T-helper 1 cell treated with Interleukin-12 subunit alpha and Interleukin-12 subunit beta and Interleukin-4 antibody, amounts not matched to agents 30 μg/mL and 1 μg/mL, for 36 hours (primary cell): ENCODE results near the gene COL27A1.

Source experiments
- H3K27ac Mint-ChIP-seq: one replicate; pipeline ENCODE4 v1.8.0; 2021; ENCODE audit warnings: mild to moderate bottlenecking, mixed read lengths
- H3K27me3 Mint-ChIP-seq: one replicate; pipeline ENCODE4 v1.8.0; 2021; ENCODE audit warnings: low read depth, mixed read lengths
- H3K36me3 Mint-ChIP-seq: one replicate; pipeline ENCODE4 v1.8.0; 2021; ENCODE audit warnings: low read depth, mixed read lengths
- H3K4me1 Mint-ChIP-seq: one replicate; pipeline ENCODE4 v1.8.0; 2021; ENCODE audit warnings: low read depth, mixed read lengths
- H3K4me3 Mint-ChIP-seq: one replicate; pipeline ENCODE4 v1.8.0; 2021; ENCODE audit warnings: mild to moderate bottlenecking, moderate library complexity, mixed read lengths
- H3K9me3 Mint-ChIP-seq: one replicate; pipeline ENCODE4 v1.8.0; 2021; ENCODE audit warnings: mixed read lengths

COL27A1 gene

DNA sequence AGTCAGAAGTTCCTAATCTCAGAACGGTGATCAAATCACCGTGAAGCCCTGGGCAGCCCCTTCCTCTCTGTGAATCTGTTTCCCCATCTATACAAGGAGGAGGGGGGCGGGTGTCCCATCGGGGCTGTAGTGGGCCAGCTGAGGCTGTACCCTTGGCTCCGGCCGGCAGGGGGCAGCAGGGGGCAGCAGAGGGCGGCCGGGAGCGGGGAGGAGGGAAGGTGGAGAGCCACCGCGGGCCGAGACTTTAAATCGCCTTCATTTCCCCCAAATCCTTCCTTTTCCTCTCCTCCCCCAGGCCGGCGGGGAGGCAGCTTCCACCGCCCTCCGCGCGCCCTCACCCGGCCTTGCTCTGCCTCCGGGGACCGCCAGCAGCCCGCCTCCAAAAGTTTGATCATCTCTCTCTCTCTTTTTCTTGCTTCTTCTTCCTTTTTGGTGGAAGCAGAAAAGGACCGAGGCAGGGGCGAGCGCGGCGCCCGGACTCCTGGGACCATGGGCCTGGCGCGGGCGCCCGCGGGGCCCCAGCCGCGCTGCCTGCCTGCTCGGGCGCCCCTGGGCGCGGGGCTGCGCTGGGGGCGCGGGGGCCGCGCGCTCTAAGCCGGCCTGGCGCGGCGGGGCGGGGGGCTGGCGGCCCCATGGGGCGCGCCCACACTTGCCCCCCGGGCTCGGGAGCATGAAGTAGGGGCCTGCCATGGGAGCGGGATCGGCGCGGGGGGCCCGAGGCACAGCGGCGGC is at the start of gene COL27A1:
Gene COL27A1, plus strand, starts transcription at position 275 of the 732 bp plus-strand sequence. Its CDS starts 414 bp downstream, at position 689.
- Mint-ChIP-seq H3K4me1 (peaks cover 14% of the 10 kb centered on the region), H3K27me3 (peaks cover 50% of the 10 kb centered on the region), H3K9me3 (no peaks in the 10 kb centered on the region), H3K4me3 (peak within 1 kb of the TSS; percentile 92), H3K27ac (peak within 1 kb of the TSS; percentile 71), H3K36me3 (peaks cover 2% of the 10 kb centered on the region)

DNA sequence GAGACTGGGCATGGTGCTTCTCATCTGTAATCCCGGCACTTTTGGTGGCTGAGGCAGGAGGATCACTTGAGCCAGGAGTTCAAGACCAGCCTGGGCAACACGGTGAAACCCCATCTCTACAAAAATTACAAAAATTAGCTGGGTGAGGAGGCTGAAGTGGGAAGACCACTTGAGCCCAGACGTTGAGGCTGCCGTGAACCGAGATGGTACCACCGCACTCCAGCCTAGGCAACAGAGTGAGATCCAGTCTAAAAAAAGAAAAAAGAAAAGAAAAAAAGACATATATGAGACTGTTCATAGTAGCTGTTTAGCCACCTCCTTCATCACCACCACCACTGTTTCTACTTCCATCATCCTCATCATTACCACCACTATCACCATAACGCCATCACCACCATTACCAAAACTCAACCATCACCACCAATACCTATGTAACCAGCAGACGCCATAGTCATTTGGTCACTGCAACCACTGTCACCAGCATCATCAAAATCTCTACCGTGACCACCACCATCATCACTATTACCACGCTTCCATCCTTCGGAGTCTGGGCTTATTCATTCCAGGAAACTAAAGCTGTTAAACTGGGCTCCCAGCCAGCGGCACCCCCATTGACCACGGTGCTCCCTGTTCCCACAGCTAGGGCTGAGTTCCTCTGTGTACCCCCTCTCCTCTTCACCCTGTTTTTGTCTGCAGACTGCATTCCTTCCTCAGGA is 47.9 kb upstream of the COL27A1 start:
- Mint-ChIP-seq H3K4me1 (no peaks in the 10 kb centered on the region), H3K27me3 (peaks cover 34% of the 10 kb centered on the region), H3K4me3 (no peak overlapping the region), H3K9me3 (no peaks in the 10 kb centered on the region), H3K36me3 (no peaks in the 10 kb centered on the region), H3K27ac (no peak overlapping the region)

DNA sequence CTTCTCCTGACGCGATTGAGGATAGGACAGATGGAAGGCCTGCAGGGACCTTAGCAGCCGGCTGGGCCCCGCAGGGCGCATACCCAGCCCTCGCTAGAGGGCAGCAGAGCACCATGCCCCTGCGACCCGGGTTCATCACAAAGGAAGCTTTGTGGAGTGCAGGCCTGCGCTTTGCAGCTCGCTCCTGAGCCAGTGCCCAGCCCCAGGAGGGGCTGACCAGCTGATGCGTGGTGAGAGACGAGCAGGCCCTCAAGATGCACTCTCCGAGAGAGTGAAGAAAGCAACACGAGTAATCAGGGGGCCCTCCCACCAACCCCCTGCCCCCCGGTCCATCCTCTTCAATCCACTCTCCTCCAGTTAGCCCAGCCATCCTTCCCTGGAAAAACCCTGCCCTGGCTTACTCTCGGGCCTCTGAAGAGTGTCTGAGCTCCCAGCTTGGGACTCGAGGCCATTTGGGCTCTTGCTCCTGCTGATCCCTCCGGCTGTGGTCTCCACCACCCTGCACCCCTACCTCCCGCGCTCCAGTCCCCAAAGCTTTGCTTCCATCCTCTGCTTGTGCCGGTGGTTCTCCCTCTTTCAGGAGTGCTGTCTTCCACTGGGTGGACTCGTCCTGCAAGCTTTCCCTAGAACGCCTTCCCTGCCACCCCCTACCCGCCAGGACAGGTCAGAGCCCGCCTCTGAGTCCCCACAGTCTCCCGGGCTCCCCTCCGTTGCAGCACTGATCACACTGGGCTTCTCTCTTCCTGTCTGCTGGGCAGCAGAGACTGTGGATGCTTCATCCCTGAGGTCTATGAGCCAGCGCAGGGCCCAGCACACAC is 47.1 kb upstream of the COL27A1 start:
- Mint-ChIP-seq H3K4me3 (no peak overlapping the region), H3K9me3 (no peaks in the 10 kb centered on the region), H3K4me1 (no peaks in the 10 kb centered on the region), H3K36me3 (no peaks in the 10 kb centered on the region), H3K27ac (no peak overlapping the region), H3K27me3 (peaks cover 41% of the 10 kb centered on the region)

DNA sequence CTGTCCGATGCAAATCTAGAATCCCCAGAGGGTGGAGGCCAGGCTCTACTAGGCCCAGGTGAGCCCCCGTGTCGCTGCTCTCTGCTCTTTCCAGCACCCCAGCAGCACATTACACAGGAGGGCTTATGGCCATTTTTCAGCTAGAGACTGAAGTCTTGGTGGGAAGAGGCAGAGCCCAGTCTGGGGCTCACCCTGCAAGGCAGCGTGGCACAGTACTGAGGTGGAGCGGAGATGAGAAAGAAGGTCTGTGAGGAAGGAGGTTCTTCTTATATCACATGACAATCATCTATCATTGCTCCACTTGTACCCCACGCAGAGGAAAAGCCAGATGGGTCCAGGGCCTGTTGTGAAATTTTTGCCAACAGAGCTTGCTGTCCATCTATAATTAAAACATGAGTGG is 46.2 kb upstream of the COL27A1 start:
- H3K4me3 Mint-ChIP-seq: no peak overlapping the region
- no peak overlapping the region for H3K27ac Mint-ChIP-seq
- no peaks in the 10 kb centered on the region for H3K9me3 Mint-ChIP-seq
- H3K4me1 Mint-ChIP-seq: no peaks in the 10 kb centered on the region
- no peaks in the 10 kb centered on the region for H3K36me3 Mint-ChIP-seq
- H3K27me3 Mint-ChIP-seq: peaks cover 43% of the 10 kb centered on the region

DNA sequence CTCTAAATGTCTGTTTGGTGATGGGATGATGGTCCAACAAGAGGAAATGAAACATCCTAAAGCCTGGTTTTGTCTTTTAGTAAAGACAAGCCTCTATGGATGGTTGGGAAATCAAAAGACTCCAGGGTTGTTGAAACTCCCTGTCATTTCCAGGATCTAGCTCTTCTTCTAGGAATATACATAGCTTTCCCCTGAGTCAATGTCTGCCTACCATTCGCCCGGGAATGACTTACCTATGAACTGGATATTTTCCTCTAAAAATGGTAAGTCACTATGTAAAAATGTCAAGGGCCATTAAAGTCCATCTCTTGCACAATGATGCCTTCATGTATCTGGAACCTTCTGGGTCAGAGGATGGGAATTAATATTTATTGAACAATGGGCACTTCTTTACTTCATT is 45.2 kb upstream of the COL27A1 start:
- no peak overlapping the region for H3K27ac Mint-ChIP-seq
- H3K27me3 Mint-ChIP-seq: peaks cover 37% of the 10 kb centered on the region
- H3K4me3 Mint-ChIP-seq: no peak overlapping the region
- no peaks in the 10 kb centered on the region for H3K4me1 Mint-ChIP-seq
- no peaks in the 10 kb centered on the region for H3K9me3 Mint-ChIP-seq
- H3K36me3 Mint-ChIP-seq: no peaks in the 10 kb centered on the region

DNA sequence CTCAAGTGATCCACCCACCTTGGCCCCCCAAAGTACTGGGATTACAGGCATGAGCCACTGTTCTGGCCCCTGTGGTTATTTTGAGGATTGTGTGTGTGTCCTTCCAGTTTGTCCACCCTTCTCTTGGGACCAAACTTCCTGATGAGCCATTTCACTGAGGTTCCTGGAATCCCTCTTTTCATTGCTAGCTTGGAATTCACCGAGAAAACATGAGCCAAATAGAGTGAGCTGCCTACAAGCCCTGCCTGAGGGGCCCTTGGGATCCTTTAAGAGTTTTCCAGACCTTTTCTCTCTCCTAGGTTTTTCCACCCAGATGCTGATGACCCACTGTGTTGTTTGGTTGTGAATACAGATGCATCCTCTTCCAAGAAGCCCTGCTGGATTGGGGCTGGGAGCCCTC is 43.0 kb upstream of the COL27A1 start:
- Mint-ChIP-seq H3K27me3 (peaks cover 25% of the 10 kb centered on the region), H3K36me3 (no peaks in the 10 kb centered on the region), H3K27ac (no peak overlapping the region), H3K9me3 (no peaks in the 10 kb centered on the region), H3K4me1 (no peaks in the 10 kb centered on the region), H3K4me3 (no peak overlapping the region)

DNA sequence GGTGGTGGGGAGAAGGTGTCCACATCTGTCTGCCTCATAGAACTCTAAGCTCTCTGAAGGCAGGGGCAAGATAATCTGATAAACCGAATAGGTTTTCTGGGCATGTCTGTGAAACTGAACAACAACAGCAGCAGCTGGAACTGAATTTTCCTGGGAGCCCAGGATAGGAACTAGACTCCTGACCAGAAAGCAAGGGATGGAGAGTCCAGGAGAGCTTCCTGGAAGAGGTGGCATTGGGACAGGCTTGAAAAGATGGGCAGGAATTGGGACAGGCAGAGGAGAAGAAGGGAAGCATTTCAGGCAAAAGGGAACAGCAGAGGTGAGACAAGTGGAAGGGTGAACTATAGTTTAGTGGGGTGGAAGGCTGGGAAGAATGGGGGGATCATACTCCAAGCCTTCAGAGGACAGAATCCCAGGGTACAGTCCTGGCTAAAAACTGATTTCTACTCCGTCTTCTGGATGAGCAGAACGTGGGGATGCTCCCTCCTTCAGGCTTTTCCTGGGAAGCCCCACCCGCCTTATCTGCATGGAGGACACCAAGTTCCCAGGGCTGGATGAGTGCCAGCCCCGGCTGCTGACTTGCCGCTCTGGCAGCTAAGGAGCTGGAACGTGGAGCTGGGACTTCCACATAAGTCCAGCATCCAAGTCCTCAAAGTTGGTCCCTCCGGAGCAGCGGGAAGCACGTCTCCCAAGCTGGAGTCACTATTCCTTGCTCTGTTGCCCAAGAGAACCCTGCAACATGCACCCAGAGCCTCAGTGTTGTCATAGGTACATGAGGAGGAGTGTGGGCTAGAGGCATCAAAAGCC is 42.4 kb upstream of the COL27A1 start:
- Mint-ChIP-seq H3K4me1 (no peaks in the 10 kb centered on the region), H3K36me3 (no peaks in the 10 kb centered on the region), H3K27ac (no peak overlapping the region), H3K9me3 (no peaks in the 10 kb centered on the region), H3K4me3 (no peak overlapping the region), H3K27me3 (peaks cover 22% of the 10 kb centered on the region)

DNA sequence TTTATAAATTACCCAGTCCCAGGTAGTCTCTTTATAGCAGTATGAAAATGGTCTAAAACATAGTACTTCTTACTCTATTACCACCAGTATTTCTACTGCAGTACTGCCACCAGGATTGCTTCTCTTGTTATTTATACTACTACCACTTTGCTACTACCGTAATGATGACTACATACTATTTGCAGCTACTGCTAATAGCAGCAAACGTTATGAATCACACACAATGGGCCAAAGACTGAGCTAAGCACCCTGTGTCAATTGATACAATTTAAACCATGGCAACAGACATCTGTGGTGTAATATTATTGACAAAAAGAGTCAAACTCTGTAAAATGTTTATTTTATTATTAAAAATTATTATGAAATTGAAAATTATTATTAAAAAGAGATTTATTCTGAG is 41.0 kb upstream of the COL27A1 start:
- peaks cover 22% of the 10 kb centered on the region for H3K27me3 Mint-ChIP-seq

DNA sequence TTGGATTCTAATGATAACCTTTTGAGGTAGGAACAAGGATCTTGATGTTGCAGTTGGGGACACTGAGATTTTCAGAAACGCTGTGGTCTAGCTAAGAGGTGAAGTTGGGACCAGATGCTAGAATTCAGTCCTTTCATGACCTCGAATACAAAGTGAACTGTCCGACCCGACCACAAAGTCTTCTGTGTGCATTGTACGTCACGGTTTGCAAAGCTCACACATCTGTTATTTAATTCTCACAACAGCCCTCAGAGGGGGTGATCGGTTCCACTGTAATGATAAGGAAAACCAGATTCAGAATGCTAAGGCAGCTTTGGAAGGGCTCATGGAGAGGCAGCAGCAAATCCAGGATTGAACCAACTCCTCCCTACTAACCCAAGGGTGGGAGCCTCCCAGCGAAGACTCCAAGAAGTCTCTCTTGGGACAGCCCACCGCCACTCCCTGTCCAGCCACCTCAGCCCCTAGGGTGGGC is 39.6 kb upstream of the COL27A1 start:
- no peaks in the 10 kb centered on the region for H3K9me3 Mint-ChIP-seq
- H3K4me1 Mint-ChIP-seq: no peaks in the 10 kb centered on the region
- H3K36me3 Mint-ChIP-seq: no peaks in the 10 kb centered on the region
- peaks cover 23% of the 10 kb centered on the region for H3K27me3 Mint-ChIP-seq
- no peak overlapping the region for H3K27ac Mint-ChIP-seq
- H3K4me3 Mint-ChIP-seq: no peak overlapping the region

More for the DNA sequence above, 41.0 kb upstream of the COL27A1 start:
- Mint-ChIP-seq H3K36me3 (no peaks in the 10 kb centered on the region), H3K27ac (no peak overlapping the region), H3K4me1 (no peaks in the 10 kb centered on the region), H3K9me3 (no peaks in the 10 kb centered on the region), H3K4me3 (no peak overlapping the region)

DNA sequence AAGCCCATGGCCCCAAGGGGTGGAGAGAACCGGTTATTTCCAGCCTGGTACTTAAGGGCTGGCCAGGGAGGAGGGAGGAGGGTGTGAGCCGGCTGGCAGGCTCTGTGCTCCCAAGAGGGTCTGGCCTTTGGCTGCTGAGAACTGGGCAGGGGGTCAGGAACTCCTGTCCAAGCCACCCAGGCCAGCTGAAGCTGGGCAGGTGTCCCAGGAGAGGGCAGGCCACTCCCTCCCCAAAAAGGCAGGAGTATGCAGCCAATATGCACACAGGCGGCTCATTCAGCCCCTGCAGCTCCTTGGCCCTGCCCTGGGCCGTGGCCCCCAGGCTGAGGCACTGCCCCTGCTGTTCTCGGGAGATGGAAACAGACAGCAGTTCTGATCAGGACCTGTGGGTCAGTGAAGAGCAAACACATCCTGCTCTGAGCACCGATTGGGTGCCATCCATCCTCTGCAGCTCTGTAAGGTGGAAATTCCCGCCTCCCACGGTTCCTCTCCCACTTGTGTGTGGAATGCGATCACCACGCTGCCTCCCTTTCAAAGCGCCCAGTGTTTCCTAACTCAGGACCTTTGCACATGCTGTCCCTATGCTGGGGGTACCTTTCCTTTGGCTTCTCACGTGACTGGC is 39.1 kb upstream of the COL27A1 start:
- peaks cover 23% of the 10 kb centered on the region for H3K27me3 Mint-ChIP-seq
- H3K4me1 Mint-ChIP-seq: no peaks in the 10 kb centered on the region
- no peak overlapping the region for H3K27ac Mint-ChIP-seq
- no peak overlapping the region for H3K4me3 Mint-ChIP-seq
- H3K36me3 Mint-ChIP-seq: no peaks in the 10 kb centered on the region
- no peaks in the 10 kb centered on the region for H3K9me3 Mint-ChIP-seq

DNA sequence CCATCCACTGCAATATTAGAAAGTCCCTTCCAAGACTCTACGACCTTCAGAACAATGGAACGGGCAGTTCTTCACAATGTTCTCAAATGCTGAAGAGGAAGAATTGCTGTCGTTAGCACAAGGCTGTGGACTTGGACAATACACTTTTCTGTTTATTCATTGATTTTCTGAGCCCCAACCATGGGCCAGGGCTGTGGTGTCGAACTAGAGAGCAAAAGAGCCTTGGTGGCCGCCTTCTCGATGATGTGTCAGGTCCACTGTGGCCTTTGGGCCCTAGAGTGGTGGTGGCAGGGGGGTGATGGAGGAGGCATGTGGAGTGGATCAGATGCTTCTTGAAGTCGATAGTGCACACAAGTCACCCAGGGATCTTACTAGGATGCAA is 37.7 kb upstream of the COL27A1 start:
- Mint-ChIP-seq H3K27ac (no peak overlapping the region), H3K27me3 (peaks cover 21% of the 10 kb centered on the region), H3K4me1 (no peaks in the 10 kb centered on the region), H3K4me3 (no peak overlapping the region), H3K9me3 (no peaks in the 10 kb centered on the region), H3K36me3 (no peaks in the 10 kb centered on the region)

DNA sequence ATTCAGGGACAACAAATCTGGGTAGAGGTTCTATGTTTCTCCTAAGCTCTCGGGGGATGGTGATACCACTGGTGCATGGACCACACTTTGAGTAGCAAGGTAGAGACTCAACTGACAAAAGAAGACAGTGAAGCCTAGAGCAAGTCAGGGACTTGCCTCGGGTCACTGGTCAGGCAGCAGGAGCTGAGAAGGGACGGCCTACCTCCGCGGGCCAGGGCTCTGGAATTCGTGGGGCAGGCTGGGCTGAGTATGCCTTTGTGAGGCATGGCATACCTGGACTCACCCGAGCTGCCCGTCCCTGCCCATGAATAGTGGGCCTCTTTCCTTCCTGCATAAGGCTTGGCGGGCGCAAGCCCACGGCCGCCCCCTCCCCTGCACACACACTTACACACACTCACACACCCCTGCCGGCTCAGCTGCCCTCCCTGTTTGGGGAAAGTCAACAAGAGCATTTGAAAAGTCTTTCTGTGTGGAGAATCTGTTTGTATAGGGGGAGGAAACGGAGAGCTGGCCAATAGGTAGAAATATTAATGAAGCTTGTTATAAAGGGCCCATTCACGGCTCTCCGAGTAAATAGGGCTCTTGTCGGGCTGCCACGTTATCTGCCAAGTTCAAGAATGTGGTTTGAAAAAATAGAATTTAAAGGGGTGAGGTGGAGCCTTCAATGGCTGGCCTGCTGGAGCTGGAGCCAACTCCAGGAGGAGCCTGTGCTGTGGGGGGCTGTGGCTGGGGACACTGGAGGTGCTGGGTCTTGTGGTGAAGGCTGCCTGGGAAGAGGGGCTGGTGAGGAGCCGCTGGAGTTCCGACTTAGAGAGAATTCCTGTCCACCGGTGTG is 37.1 kb upstream of the COL27A1 start:
- no peak overlapping the region for H3K4me3 Mint-ChIP-seq
- no peaks in the 10 kb centered on the region for H3K9me3 Mint-ChIP-seq
- H3K27ac Mint-ChIP-seq: no peak overlapping the region
- no peaks in the 10 kb centered on the region for H3K36me3 Mint-ChIP-seq
- H3K4me1 Mint-ChIP-seq: no peaks in the 10 kb centered on the region
- H3K27me3 Mint-ChIP-seq: peaks cover 15% of the 10 kb centered on the region
